Stimulated activated CD8-positive, alpha-beta memory T cell treated with anti-CD3 and anti-CD28 coated beads, Interleukin-12 subunit alpha, Interleukin-12 subunit beta, amount 100 ng/mL, for 1 hour (primary cell): ENCODE results near the gene CHSY1.
"Not testable (repeated sequence)": the region's sequence is repeated elsewhere in the genome, so short reads cannot be mapped to it uniquely, and the experiment has no call there.

ENCODE experiments used
- DNase-seq: peaks from one replicate; pipeline ENCODE4 v3.0.0-alpha.2; 2020; ENCODE audit warnings: low read depth

Gene CHSY1

GRCh38 chr15:101251830-101252820 lies at the start of gene CHSY1:
Gene CHSY1, minus strand, starts transcription at chr15:101252048. Its CDS starts 592 bp downstream, at chr15:101251456.
- DNase-seq = peak; percentile 79

GRCh38 chr15:101296418-101297405 lies 44.9 kb upstream of the CHSY1 start:
- DNase-seq = no peak

GRCh38 chr15:101295607-101296161 lies 43.8 kb upstream of the CHSY1 start:
- DNase-seq = no peak

- DNase-seq = peak; percentile 97
Measured at GRCh38 chr15:101294731-101295606, 43.1 kb upstream of the CHSY1 start, which contains the start of gene SNRPA1. Gene SNRPA1, minus strand, starts transcription at chr15:101295248. Its CDS starts 70 bp downstream, at chr15:101295178.

GRCh38 chr15:101293122-101293521 lies 41.3 kb upstream of the CHSY1 start:
- DNase-seq = no peak

GRCh38 chr15:101288905-101289513 lies 37.2 kb upstream of the CHSY1 start:
- no peak for DNase-seq

- not testable (repeated sequence) for DNase-seq
Measured at GRCh38 chr15:101287342-101287741, 35.5 kb upstream of the CHSY1 start.

GRCh38 chr15:101286471-101287114 lies 34.7 kb upstream of the CHSY1 start:
- DNase-seq = no peak

GRCh38 chr15:101283931-101284330 lies 32.1 kb upstream of the CHSY1 start:
- DNase-seq = no peak

- no peak for DNase-seq
Measured at GRCh38 chr15:101280007-101280406, 28.2 kb upstream of the CHSY1 start.

- no peak for DNase-seq
Measured at GRCh38 chr15:101277943-101278564, 26.2 kb upstream of the CHSY1 start.

GRCh38 chr15:101277038-101277822 lies 25.4 kb upstream of the CHSY1 start, which contains the start of gene SELENOS:
Gene SELENOS, minus strand, starts transcription at chr15:101277485. Its CDS starts 68 bp downstream, at chr15:101277417.
- peak; percentile 76 for DNase-seq

GRCh38 chr15:101276501-101277037 lies 24.7 kb upstream of the CHSY1 start:
- DNase-seq = no peak

- DNase-seq = no peak
Measured at GRCh38 chr15:101275018-101275417, 23.2 kb upstream of the CHSY1 start.

- DNase-seq = no peak
Measured at GRCh38 chr15:101273534-101273933, 21.7 kb upstream of the CHSY1 start.

- no peak for DNase-seq
Measured at GRCh38 chr15:101272584-101272983, 20.7 kb upstream of the CHSY1 start.

- DNase-seq = no peak
Measured at GRCh38 chr15:101269479-101270223, 17.8 kb upstream of the CHSY1 start.
